H9 (cell line): ENCODE measurements around the gene TEX48. TPM values are rescaled to one million over a fixed set of nuclear protein-coding genes. Genes with fewer than 3 reads are reported as not detected.

Source experiments
- DNase-seq: peaks from one replicate; pipeline ENCODE4 v3.0.0-alpha.2; 2017
- H2AFZ ChIP-seq: one replicate; pipeline ENCODE4 v1.6.1; 2013; ENCODE audit warnings: mild to moderate bottlenecking, low read length, control low read depth, moderate library complexity
- H2AK5ac ChIP-seq: 2 replicates; pipeline ENCODE4 v1.6.1; 2013; ENCODE audit warnings: low read length, control low read depth, mixed read lengths; ENCODE audit not compliant: insufficient read length
- H2BK120ac ChIP-seq: one replicate; pipeline ENCODE4 v1.6.1; 2013; ENCODE audit warnings: low read depth, mild to moderate bottlenecking, low read length, control low read depth, inconsistent platforms; ENCODE audit not compliant: poor library complexity, severe bottlenecking
- H2BK12ac ChIP-seq: 2 replicates; pipeline ENCODE4 v1.6.1; 2013; ENCODE audit warnings: low read length, control low read depth, mixed read lengths, low read depth; ENCODE audit not compliant: insufficient read length
- H2BK15ac ChIP-seq: 2 replicates; pipeline ENCODE4 v1.6.1; 2013; ENCODE audit warnings: low read depth, low read length, control low read depth
- H2BK20ac ChIP-seq: one replicate; pipeline ENCODE4 v1.6.1; 2013; ENCODE audit warnings: low read depth, mild to moderate bottlenecking, low read length, control low read depth, inconsistent platforms; ENCODE audit not compliant: poor library complexity, severe bottlenecking
- H2BK5ac ChIP-seq: 2 replicates; pipeline ENCODE4 v1.6.1; 2013; ENCODE audit warnings: low read length, control low read depth, mixed read lengths; ENCODE audit not compliant: insufficient read length
- H3K14ac ChIP-seq: 2 replicates; pipeline ENCODE4 v1.6.1; 2013; ENCODE audit warnings: low read length, control low read depth; ENCODE audit not compliant: insufficient read depth
- H3K18ac ChIP-seq: 2 replicates; pipeline ENCODE4 v1.6.1; 2013; ENCODE audit warnings: low read depth, mild to moderate bottlenecking, mixed read lengths, low read length, control low read depth; ENCODE audit not compliant: insufficient read length
- H3K23ac ChIP-seq: 2 replicates; pipeline ENCODE4 v1.6.1; 2013; ENCODE audit warnings: low read length, control low read depth, mixed read lengths, low read depth; ENCODE audit not compliant: insufficient read length
- H3K23me2 ChIP-seq: 2 replicates; pipeline ENCODE4 v1.6.1; 2013; ENCODE audit warnings: low read depth, mild to moderate bottlenecking, mixed read lengths, low read length, control low read depth; ENCODE audit not compliant: insufficient read length, poor library complexity, severe bottlenecking
- H3K27ac ChIP-seq: 2 replicates; pipeline ENCODE4 v1.5.1; 2013; ENCODE audit warnings: low read length, control low read depth, mixed read lengths, low read depth; ENCODE audit not compliant: insufficient read length
- H3K27me3 ChIP-seq: 2 replicates; pipeline ENCODE4 v1.6.1; 2013; ENCODE audit warnings: low read length, control low read depth, inconsistent platforms; ENCODE audit not compliant: insufficient read depth
- H3K4ac ChIP-seq: 2 replicates; pipeline ENCODE4 v1.6.1; 2013; ENCODE audit warnings: low read depth, mild to moderate bottlenecking, control low read depth, inconsistent platforms, low read length, moderate library complexity
- H3K4me1 ChIP-seq: 2 replicates; pipeline ENCODE4 v1.6.1; 2013; ENCODE audit warnings: low read length, control low read depth, inconsistent platforms; ENCODE audit not compliant: insufficient read depth
- H3K4me2 ChIP-seq: 2 replicates; pipeline ENCODE4 v1.6.1; 2013; ENCODE audit warnings: low read length, control low read depth, mixed read lengths; ENCODE audit not compliant: insufficient read length, insufficient read depth
- H3K56ac ChIP-seq: 2 replicates; pipeline ENCODE4 v1.6.1; 2013; ENCODE audit warnings: low read depth, mild to moderate bottlenecking, mixed read lengths, low read length, control low read depth; ENCODE audit not compliant: insufficient read length
- H3K79me1 ChIP-seq: 2 replicates; pipeline ENCODE4 v1.6.1; 2013; ENCODE audit warnings: low read depth, mild to moderate bottlenecking, moderate library complexity, low read length, control low read depth, inconsistent platforms; ENCODE audit not compliant: insufficient read depth, poor library complexity, severe bottlenecking
- H3K79me2 ChIP-seq: 2 replicates; pipeline ENCODE4 v1.6.1; 2013; ENCODE audit warnings: low read length, control low read depth, inconsistent platforms; ENCODE audit not compliant: insufficient read depth
- H3K9ac ChIP-seq: 2 replicates; pipeline ENCODE4 v1.6.1; 2013; ENCODE audit warnings: low read length, control low read depth, mixed read lengths; ENCODE audit not compliant: insufficient read length; ENCODE audit errors: extremely low read depth
- H3K9me3 ChIP-seq: one replicate; pipeline ENCODE4 v1.6.1; 2013; ENCODE audit warnings: low read depth, low read length, inconsistent platforms; ENCODE audit not compliant: control insufficient read depth
- H3T11ph ChIP-seq: one replicate; pipeline ENCODE4 v1.6.1; 2013; ENCODE audit warnings: mild to moderate bottlenecking, low read length, control low read depth, inconsistent platforms
- H4K20me1 ChIP-seq: one replicate; pipeline ENCODE4 v1.6.1; 2013; ENCODE audit not compliant: control insufficient read depth, insufficient read length, insufficient read depth
- H4K5ac ChIP-seq: 2 replicates; pipeline ENCODE4 v1.6.1; 2013; ENCODE audit warnings: low read depth, mild to moderate bottlenecking, mixed read lengths, low read length, control low read depth; ENCODE audit not compliant: insufficient read length
- H4K8ac ChIP-seq: replicated peaks from 2 replicates; pipeline ENCODE4 v1.6.1; 2013; ENCODE audit warnings: low read length, control low read depth, mixed read lengths, low read depth; ENCODE audit not compliant: insufficient read length
- H4K91ac ChIP-seq: 2 replicates; pipeline ENCODE4 v1.6.1; 2013; ENCODE audit warnings: low read depth, mild to moderate bottlenecking, moderate library complexity, mixed read lengths, low read length, control low read depth; ENCODE audit not compliant: insufficient read length
- H3K27ac Mint-ChIP-seq, 3 experiments: 2 replicates in 2 of 3; 3 replicates in 1 of 3; pipeline ENCODE4 v1.8.0; 2020 to 2021; ENCODE audit warnings: mixed read lengths in 3 of 3, mild to moderate bottlenecking in 1 of 3, moderate library complexity in 1 of 3
- H3K27me3 Mint-ChIP-seq: 2 replicates; pipeline ENCODE4 v1.8.0; 2021; ENCODE audit warnings: low read depth, mild to moderate bottlenecking, moderate library complexity, mixed read lengths
- H3K36me3 Mint-ChIP-seq, 3 experiments: 2 replicates in 2 of 3; 3 replicates in 1 of 3; pipeline ENCODE4 v1.8.0; 2020 to 2021; ENCODE audit warnings: low read depth in 3 of 3, mixed read lengths in 3 of 3; ENCODE audit not compliant: insufficient read depth in 1 of 3
- H3K4me1 Mint-ChIP-seq, 2 experiments: 2 replicates each; pipeline ENCODE4 v1.8.0; 2020; ENCODE audit warnings: mixed read lengths in 2 of 2
- H3K4me3 Mint-ChIP-seq, 2 experiments: 2 replicates in 1 of 2; 3 replicates in 1 of 2; pipeline ENCODE4 v1.8.0; 2020 to 2021; ENCODE audit warnings: mild to moderate bottlenecking in 2 of 2, mixed read lengths in 2 of 2, moderate library complexity in 1 of 2
- H3K9me3 Mint-ChIP-seq, 2 experiments: 2 replicates in 1 of 2; 3 replicates in 1 of 2; pipeline ENCODE4 v1.8.0; 2020; ENCODE audit warnings: mild to moderate bottlenecking in 2 of 2, mixed read lengths in 2 of 2, moderate library complexity in 1 of 2
- CTCF ChIP-seq: fragments of 200-600 bp; sonication (generic); conservative IDR thresholded peaks from 3 replicates; pipeline ENCODE4 v1.8.0; 2021; ENCODE audit warnings: antibody characterized with exemption, mild to moderate bottlenecking
- WGBS: extraction: QIAGEN DNeasy Blood & Tissue Kit; methylation state at CpG from one replicate; pipeline ENCODE4 v1.1.7; 2013; ENCODE audit warnings: missing lambda C conversion rate, low lambda C conversion rate, mixed read lengths; ENCODE audit not compliant: insufficient read length; ENCODE audit errors: extremely low coverage; 5-methylcytosine and 5-hydroxymethylcytosine counted together
- total RNA-seq: library from RNA; stranded (reverse); gene quantifications from 2 replicates; pipeline ENCODE4 v1.2.1, GENCODE V29; 2021

The TEX48 gene
- total RNA-seq, 1 experiment from 2014 or later = not detected

DNA sequence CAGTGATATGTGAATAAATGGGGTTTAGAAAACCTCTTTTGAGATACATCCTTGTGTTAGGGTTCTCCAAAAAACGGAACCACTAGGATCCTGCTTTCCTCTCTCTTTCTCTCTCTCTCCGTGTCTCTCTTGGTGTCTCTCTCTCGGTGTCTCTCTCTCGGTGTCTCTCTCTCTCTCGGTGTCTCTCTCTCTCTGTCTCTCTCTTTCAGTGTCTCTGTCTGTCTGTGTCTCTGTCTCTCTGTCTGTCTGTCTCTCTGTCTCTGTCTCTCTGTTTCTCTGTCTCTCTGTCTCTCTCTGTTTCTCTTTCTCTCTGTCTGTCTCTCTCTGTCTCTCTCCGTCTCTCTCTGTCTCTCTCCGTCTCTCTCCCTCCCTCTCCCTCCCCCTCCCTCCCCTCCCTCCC, 7.8 kb upstream of the TEX48 start:
- no CpG with 5 or more reads among the region's 7 CpGs for WGBS

More for the DNA sequence above, 7.8 kb upstream of the TEX48 start:
- no peaks in the 10 kb centered on the region for H3K23me2 ChIP-seq
- no peaks in the 10 kb centered on the region for H3K9me3 ChIP-seq
- H3K79me2 ChIP-seq = no peaks in the 10 kb centered on the region
- no peak overlapping the region for H3K18ac ChIP-seq
- TF ChIP-seq CTCF = no peak
- no peaks in the 10 kb centered on the region for H3K79me1 ChIP-seq
- H2BK20ac ChIP-seq = no peak overlapping the region
- H3K27ac ChIP-seq = no peak overlapping the region
- no peak overlapping the region for H3K23ac ChIP-seq
- no peak overlapping the region for H2AFZ ChIP-seq
- no peak overlapping the region for H2AK5ac ChIP-seq
- H2BK5ac ChIP-seq = no peak overlapping the region
- no peak overlapping the region for H2BK15ac ChIP-seq
- no peak overlapping the region for H4K5ac ChIP-seq
- H3K27ac Mint-ChIP-seq = no peak overlapping the region; a peak in 1 of 7 replicates
- no peak overlapping the region for H3K14ac ChIP-seq
- H3K9ac ChIP-seq = no peak overlapping the region
- no peaks in the 10 kb centered on the region for H3K4me1 ChIP-seq
- H3K4me3 Mint-ChIP-seq = no peak overlapping the region
- peaks cover 10 to 18% of the 10 kb centered on the region in 2 experiments for H3K4me1 Mint-ChIP-seq
- no peaks in the 10 kb centered on the region for H3K9me3 Mint-ChIP-seq
- no peak overlapping the region for H3T11ph ChIP-seq
- no peak overlapping the region for H2BK120ac ChIP-seq
- peaks cover 55% of the 10 kb centered on the region for H3K27me3 Mint-ChIP-seq
- no peak for DNase-seq
- no peak overlapping the region for H2BK12ac ChIP-seq
- no peaks in the 10 kb centered on the region; the same call in 1 of the 2 replicates for H3K27me3 ChIP-seq
- no peak overlapping the region for H3K56ac ChIP-seq
- H4K8ac ChIP-seq = no peak overlapping the region
- H3K4ac ChIP-seq = no peak overlapping the region
- H4K20me1 ChIP-seq = no peaks in the 10 kb centered on the region
- no peak overlapping the region for H3K4me2 ChIP-seq
- no peaks in the 10 kb centered on the region for H3K36me3 Mint-ChIP-seq
- no peak overlapping the region for H4K91ac ChIP-seq
